GM18870 (cell line): ENCODE results near the gene ITIH5.
"Not testable (repeated sequence)": the region's sequence is repeated elsewhere in the genome, so short reads cannot be mapped to it uniquely, and the experiment has no call there.

Experiments
- ATAC-seq: cut with Tn5 transposase; IDR thresholded peaks from one replicate; pipeline ENCODE4 v1.9.1; 2021; ENCODE audit warnings: moderate library complexity; ENCODE audit not compliant: unreplicated experiment

Gene ITIH5

DNA sequence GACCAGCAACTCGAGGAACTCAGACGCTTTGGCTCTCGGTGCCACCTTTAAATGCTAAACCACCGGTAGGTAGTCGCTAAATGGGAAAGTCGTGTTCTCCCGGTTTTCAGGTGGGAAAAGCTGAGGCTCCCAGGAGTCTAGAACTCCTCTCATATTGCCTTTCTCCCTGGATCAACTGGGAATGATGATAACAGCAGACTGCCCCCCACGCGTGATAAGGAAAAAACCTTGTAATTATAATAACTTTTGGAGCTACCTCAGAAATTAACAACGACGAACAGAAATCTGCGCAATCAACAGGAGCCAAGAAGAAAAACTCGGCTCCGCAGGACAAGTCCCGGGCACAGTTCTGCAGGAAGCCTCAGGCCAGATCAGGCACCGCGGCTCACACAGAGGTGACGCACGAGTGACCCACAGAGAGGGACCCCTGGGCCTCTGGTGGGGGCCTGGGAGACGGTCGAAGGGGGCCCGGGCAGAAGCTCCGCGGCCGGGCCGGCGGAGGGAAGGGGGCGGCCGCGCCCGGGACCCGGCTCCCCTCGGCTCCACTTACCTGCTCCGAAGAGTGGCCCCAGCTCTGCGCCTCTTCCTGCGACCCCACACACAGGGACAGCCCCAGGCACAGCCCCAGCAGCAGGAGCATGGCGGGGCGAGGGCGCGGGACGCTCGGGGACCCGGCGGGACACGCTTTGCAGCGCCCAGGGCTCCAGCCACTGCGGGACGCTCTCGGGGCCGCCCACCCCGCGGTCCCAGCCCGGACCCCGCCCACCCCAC lies at the start of gene ITIH5:
TSS of gene ITIH5 (minus strand) at position 714 of the 771 bp plus-strand sequence. CDS start at position 640, 74 bp downstream.
- ATAC-seq: no peak

DNA sequence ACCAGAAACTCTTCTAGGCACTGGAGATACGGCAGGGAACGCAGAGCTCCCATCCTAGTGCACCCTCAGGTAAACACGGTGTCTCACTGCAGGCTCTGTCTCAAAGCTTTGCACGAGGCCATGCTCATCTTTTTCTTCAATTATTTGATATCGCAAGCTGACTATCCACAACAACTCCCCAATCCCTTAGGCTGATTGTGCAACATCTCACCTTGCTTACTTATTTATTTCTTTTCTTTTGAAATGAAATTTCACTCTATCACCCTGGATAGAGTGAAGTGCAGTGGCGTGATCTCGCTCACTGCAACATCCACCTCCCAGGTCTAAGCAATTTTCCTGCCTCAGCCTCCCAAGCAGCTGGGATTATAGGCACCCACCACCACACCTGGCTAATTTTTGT lies 48.7 kb upstream of the ITIH5 start:
- no peak for ATAC-seq

DNA sequence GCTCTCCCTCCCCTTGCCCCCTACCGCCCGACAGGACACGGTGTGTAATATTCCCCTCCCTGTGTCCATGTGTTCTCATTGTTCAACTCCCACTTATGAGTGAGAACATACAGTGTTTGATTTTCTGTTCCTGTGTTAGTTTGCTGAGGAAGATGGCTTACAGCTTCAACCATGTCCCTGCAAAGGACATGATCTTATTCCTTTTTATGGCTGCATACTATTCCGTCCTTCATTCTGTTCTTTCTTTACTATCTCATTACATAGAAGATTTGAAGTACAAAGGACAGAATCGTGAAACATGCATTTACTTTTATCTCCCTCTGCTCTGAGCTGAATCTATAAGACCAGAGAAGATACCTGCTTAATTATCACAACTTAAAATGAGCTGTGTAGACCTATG lies 44.3 kb upstream of the ITIH5 start:
- ATAC-seq: not testable (repeated sequence)

DNA sequence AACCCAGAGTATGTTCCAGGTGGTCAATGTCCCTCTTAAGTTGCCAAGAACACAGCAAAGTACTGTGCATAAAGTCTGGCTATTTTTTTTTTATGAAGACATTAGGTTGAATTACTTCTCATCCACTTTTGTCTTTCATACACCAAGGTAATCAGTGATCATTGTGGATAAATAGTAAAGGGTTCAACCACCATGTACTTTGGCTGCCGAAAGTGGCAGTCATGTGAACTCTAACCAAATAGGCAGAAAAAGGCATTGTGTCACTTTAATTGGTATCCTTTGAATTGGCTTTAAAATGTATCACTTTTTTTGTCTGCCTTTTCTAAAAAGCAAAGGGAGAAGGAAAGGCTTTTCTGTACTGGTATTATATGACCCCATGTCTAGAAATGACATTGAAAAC lies 43.7 kb upstream of the ITIH5 start:
- no peak for ATAC-seq

DNA sequence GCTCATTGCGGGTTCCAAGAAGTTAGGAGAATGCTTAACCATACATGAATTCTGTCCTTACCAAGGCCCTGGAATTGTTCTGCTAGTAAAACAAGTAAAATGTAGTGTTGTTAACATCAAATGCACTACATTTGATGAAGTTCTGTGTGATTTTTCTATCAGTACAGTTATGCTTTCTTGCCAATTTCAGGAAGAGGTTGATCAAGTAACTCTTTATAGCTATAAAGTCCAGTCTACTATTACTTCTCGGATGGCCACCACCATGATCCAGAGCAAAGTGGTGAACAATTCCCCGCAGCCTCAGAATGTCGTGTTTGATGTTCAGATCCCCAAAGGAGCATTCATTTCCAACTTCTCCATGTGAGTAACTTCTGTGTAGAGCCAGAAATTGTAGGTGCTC lies 42.1 kb upstream of the ITIH5 start:
- ATAC-seq: no peak

DNA sequence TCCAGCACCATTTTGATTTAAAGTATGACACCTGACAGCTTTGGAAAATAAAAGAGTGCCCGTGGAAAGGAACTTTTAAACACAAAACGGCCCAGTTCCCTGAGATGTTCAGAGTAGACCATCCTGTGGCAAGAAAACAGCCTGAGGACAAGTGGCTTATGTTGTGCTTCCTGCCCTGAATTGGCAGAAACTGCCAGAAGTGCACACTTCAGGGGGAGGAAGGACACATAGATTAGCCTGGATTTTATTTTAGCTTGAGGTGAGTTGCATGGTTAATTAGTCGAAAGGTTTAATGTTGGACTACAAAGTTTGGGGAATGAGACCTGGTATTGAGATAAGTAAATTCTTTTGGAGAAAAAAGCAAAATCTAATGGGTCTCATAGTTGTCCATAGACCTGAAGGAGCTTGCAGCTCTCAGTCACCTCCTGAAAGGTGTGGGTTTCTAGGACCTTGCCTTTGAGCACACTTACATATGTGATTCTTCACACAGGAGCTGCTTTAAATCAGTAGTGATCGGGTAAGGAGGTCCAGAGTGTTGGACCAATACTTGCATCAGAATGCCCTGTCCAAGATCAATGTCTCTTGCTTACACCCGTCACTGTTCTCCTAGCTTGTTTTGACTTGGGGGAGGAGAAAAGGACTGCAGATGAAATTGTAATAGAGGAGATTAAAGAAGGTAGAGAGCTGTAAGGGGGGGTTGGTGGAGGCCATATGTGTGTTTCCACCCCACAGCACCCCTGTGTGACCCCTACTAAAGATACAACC lies 41.3 kb upstream of the ITIH5 start:
- no peak for ATAC-seq

DNA sequence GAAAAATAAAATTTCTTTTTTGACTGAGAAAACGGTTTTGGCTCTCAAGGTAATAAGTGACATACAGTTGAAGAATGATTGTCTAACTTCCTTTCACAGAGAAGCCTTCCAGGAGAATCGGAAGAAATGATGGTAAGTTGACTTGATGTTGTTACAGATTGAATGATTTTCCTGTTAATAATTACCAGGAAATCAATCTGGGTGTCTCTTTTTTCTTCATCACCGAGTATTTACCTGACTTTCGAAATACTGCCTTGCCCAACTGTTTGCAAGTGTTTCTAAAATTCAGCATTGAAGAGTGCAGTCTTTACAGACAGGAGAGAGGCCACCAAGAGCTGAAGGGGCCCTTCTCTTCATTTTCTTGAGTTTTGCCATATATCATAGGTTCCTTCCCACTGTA lies 40.3 kb upstream of the ITIH5 start:
- ATAC-seq: no peak

DNA sequence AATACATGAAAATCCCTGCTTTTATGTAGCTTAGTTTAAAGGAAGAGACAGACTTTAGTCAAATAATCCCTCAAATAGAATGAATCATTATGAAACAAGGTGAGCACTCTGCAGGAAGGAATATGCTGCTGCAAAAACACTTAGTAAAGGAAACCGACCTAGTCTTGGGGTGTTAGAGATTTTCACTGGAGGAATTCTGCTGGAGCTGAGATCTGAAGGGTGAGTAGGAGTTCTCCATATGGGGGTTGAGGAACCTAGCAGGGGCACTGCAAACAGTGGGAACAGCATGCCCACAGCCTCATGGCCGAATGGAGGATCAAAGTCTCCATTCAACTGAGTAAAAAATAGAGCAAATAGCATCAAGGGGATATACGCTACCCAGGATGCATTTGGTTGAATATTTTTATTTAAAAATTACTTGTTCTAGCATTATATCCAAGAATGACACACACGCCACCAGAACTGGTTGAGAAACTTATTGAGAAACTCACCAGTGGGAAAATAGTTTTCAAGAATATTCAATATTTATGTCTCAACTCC lies 39.8 kb upstream of the ITIH5 start:
- no peak for ATAC-seq

DNA sequence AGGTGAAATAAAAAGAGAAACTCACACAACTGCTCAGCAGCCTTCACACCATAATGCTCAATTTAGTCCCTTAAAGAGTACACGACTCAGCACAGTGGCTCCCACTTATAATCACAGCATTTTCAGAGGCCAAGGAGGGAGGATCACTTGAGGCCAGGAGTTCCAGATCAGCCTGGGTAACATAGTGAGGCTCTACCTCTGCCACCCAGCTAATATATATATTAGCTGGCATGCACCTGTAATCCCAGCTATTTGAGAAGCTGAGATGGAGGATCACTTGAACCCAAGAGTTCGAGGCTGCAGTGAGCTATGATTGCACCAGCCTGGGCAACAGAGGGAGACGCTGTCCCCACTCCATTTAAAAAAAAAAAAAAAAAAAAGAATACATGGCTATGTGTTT lies 38.6 kb upstream of the ITIH5 start:
- ATAC-seq: no peak

DNA sequence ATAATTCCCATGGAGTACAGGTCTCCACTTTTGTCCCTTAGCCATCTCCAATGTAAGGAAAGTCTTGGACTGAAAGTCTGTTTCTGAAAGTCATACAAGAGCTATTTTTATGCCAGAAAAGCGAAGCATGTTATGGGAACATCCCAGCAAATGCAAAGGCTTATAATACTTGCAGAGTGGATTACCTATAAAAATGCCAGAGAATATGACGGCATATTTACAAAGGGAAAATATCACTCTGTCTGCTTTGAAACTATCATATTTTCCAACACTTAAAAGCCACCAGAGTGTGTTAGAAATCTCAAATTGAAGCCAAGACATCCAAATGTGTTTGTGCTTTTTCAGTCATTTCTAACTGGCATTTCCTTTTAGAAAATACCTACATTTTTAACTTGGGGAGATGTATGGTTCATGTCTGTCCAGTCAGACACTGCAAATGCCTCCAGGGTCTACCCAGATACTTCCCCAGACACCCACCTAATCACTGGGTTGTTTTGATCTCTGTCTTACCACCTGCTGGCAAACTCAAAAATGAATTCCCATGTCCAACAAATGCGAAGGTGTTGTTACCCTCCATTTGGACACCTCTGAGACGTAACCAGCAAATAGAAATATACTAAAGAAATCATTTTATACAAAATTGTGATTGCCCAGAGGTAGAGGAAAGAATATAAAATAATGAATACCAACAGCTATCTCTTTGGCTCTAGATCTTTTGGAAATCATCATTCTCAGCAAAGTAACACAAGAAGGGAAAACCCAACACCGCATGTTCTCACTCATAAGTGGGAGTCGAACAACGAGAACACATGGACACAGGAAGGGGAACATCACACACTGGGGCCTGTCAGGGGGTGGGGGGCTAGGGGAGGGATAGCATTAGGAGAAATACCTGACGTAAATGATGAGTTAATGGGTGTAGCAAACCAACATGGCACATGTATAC lies 37.6 kb upstream of the ITIH5 start:
- no peak for ATAC-seq

DNA sequence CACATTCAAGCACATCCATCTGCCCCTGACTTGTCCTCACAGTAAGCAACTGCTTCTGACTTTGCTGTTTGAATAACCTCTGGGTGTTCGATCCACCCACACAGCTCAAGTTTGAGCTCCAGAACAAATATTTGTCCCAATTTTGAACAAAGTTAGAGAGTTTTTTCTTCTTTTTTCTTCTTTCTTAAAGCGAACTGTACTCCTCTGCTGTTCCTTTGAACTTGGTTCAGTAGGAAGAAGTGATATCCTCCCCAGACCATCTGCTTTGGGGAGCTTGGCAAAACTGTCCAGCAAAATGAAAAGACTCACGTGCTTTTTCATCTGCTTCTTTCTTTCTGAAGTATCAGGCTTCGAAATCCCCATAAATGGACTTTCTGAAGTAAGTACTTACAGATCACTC lies 36.4 kb upstream of the ITIH5 start, which contains the start of gene ITIH2:
TSS of gene ITIH2 (plus strand) at position 177 of the 400 bp plus-strand sequence. CDS start at position 296, 119 bp downstream.
- ATAC-seq: no peak

DNA sequence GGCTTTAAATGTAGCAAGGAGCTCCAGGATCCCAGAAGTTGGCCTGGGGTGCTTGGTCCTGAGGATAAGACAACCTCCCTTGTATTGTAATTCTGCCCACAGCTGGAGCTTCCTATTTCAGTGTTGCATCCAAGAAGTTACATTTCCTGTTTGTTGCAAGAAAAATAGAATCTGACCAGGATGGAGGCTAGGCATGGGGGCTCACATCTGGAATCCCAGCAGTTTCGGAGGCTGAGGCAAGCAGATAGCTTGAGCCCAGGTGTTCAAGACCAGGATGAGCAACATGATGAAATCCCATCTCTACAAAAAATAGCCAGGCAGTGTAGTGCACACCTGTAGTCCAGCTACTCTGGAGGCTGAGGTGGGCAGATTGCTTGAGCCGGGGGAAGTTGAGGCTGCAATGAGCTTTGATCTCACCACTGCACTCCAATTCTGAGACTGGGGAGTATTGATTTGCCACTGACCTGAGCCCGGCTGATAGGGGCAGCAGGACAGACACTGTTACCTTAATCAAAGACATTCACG lies 35.6 kb upstream of the ITIH5 start:
- ATAC-seq: no peak

DNA sequence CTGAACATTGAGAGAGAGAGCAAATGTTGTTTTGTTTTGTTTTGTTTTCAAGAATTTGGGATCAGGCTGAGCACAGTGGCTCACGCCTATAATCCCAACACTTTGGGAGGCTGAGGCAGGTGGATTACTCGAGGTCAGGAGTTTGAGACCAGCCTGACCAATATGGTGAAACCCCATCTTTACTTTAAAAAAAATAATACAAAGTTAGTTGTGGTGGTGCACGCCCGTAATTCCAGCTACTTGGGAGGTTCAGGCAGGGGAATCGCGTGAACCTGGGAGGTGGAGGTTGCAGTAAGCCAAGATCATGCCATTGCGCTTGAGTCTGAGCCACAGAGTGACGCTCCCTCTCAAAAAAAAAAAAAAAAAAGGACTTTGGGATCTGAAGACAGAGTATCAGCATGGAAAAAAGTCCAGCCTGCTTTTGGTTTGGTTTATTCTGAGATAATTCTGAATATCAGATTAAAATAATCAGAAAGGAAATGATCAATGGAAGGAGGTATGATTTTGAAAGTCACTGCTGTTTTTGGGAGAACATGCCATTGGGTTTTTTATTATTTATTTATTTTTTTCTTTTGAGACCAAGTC lies 34.5 kb upstream of the ITIH5 start:
- no peak for ATAC-seq

DNA sequence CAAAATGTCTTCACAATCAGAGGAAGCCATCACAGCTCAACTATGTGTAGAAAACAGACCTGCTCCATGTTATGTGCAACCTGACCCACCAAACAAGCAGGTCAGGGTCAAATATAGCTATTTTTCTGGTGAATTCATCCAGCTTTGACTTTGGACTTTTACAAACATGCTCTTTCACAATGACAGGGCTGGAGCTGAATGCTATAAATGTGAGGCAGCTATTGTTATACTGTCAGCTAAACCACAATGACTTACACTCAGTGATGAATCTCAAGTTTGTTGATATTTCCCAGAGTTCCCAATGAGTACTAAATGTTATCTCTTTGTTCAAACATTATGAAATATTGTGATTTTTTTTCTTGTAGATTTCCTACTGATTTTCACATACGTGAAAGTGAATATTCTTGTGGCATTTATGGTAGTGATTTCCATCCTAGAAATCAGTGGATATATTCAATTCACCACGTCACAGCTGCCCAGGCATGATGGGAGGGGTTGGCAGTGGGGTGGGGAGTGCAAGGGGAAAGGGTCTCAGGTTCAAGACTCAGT lies 33.9 kb upstream of the ITIH5 start:
- no peak for ATAC-seq

DNA sequence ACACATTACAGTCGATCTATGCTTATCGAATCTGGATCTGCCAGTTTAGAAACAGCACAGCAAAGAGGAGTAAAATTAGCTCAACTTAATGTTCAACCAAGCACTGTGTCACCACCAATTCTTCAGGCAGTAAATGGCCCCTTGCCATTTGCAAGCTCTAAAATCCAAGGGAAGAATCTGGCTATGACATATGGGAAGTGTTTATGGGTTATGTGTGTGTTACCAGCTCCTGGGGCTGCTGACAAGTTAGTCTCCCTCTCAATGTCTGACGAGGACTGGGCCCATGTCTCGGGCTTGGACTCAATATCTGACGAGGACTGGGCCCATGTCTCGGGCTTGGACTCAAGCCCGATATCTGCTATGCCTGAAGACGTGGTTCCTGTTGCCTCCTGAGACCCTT lies 30.7 kb upstream of the ITIH5 start:
- ATAC-seq: no peak

DNA sequence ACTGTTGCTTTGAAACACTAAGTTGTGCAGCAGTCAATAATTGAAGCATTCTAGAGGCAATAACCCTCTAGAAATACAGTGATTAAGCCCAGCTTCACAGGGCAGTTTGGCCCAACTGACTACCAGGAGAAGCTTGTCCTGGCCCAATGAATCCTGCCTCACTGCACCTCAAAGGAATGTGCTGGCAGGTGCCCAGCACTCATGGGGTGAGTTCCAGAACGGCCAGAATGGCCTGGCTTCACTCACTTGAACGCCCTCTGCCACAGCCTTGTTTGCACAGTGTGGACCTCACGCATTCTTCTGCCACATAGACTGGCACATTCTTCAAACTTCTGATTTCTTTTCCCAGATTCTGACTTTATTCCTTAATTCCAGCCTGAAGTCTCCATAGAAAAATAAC lies 29.8 kb upstream of the ITIH5 start:
- no peak for ATAC-seq

DNA sequence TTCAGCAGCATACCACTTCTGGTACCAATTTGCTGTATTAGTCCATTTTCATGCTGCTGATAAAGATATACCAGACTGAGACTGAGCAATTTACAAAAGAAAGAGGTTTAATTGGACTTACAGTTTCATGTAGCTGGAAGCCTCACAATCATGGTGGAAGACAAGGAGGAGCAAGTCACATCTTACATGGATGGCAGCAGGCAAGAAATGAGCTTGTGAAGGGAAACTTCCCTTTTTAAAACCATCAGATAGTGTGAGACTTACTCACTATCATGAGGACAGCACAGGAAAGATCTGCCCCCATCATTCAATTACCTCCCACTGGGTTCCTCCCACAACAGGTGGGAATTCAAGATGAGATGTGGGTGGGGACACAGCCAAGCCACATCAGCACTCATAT lies 26.4 kb upstream of the ITIH5 start:
- ATAC-seq: not testable (repeated sequence)

DNA sequence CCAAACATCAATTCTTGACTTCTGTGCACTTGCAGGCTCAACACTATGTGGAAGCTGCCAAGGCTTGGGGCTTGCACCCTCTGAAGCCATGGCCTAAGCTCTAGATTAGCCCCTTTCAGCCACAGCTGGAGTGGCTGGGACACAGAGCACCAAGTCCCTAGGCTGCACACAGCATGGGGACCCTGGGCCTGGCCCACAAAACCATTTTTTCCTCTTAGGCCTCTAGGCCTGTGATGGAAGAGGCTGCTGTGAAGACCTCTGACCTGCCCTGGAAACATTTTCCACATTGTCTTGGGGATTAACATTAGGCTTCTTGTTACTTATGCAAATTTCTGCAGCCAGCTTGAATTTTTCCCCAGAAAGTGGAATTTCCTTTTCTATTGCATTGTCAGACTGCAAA lies 25.6 kb upstream of the ITIH5 start:
- ATAC-seq: not testable (repeated sequence)

DNA sequence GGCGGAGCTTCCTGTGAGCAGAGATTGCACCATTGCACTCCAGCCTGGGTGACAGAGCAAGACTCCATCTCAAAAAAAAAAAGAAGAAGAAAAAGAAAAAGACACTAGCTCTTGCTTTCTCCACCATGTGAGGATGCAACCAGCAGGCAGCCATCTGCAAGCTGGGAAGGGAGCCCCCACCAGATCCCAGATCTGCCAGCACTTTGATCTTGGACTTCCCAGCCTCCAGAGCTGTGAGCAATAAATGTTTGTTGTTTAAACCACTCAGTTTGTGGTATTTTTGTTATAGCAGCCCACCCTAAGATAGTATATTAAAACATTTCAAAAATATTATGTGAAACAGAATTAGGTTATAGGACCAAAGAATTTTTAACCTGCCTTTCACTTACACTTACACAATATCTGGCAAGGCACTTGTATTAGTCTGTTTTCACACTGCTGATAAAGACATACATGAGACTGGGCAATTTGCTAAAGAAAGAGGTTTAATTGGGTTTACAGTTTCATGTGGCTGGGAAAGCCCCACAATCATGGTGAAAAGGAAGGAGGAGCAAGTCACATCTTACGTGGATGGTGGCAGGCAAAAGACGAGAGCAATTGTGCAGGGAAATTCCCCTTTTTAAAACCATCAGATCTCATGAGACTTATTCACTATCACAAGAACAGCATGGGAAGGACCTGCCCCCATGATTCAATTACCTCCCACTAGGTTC lies 24.3 kb upstream of the ITIH5 start:
- ATAC-seq: not testable (repeated sequence)
